ENCODE data around the gene SST. TPM values are rescaled to one million over a fixed set of nuclear protein-coding genes. Genes with fewer than 3 reads are reported as not detected.
A peak's percentile ranks its signal among the peaks of the same experiment; 100 is the strongest.

Gene SST
- total RNA-seq, 2 donors from 2014 or later, result 482 to 738 TPM

- peak; percentile 85 to 91 (median 88) for DNase-seq
- H3K4me3 ChIP-seq, result no peak overlapping the region
- H3K9me3 ChIP-seq, result no peaks in the 10 kb centered on the region
- WGBS, 2 donors, result 27% methylated on average over 7 of the region's 7 CpGs
- H3K36me3 ChIP-seq (replicated peaks in 1 of 2; ENCODE audit: insufficient read depth in 1 of 2, low read depth in 2 of 2), result no peaks in the 10 kb centered on the region
- intact Hi-C loops (cut with DNase I), result loop anchor here (5.0 kb wide), 2 partner anchors 363 to 463 kb away; no protein-coding TSS in a partner anchor
- H3K27ac ChIP-seq, result no peak overlapping the region
- H3K27me3 ChIP-seq, result no peaks in the 10 kb centered on the region
- TF ChIP-seq, protein P1, sequence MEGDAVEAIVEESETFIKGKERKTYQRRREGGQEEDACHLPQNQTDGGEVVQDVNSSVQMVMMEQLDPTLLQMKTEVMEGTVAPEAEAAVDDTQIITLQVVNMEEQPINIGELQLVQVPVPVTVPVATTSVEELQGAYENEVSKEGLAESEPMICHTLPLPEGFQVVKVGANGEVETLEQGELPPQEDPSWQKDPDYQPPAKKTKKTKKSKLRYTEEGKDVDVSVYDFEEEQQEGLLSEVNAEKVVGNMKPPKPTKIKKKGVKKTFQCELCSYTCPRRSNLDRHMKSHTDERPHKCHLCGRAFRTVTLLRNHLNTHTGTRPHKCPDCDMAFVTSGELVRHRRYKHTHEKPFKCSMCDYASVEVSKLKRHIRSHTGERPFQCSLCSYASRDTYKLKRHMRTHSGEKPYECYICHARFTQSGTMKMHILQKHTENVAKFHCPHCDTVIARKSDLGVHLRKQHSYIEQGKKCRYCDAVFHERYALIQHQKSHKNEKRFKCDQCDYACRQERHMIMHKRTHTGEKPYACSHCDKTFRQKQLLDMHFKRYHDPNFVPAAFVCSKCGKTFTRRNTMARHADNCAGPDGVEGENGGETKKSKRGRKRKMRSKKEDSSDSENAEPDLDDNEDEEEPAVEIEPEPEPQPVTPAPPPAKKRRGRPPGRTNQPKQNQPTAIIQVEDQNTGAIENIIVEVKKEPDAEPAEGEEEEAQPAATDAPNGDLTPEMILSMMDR (IDR thresholded peaks at IDR 0.05), result peak; percentile 75 to 99 (median 94)
- TF ChIP-seq POLR2A (IDR thresholded peaks at IDR 0.05), result no peak
- ATAC-seq, result peak; percentile 95
- peaks cover 8% of the 10 kb centered on the region for H3K4me1 ChIP-seq
Measured at GRCh38 chr3:187679638-187680396, 9.6 kb upstream of the SST start.

DNA sequence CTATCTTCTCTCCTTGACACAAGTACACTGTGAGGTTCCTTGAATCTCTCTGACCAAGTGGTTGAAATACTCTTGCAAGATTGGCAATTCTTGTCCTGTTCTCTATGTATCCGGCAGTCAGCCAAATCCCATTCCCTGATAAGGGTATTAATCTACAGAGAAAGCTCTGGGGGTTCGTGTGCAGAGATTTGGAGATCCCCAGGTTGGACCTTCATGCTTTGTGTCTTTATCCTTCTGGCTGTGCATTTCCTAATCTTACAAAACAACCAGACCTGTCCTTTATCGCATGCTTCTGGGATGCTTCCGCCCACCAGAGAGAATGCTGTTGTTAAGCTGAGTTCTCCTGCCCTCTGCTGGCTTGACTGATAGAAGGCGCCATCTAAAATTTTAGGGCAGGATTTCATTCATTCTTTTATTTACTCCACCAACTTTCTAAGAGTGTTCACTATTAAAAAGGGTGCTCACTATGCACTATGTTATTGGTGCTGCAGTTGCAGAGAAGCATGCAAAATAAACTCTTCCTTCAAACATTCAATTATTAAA lies 8.6 kb upstream of the SST start:
- WGBS, 2 donors, result 17 to 32% methylated on average over 5 of the region's 5 CpGs

DNA sequence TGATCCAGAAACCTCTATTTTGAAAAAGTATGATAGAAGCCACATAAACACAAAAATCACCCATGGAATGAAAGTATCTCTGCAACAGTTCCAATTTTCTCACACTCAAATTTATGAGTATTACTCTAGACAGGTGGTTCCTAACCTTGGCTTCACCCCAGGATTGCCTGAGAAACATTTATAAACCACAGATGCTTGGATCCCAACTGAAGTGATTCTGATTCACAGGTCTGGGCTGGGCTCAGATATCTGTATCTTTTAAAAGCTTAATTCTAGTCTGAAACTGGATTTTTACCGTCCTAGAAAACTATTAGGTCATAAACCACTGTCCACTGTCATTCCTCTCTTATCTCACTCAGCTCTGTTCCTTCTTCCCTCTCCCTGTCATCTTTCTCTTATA lies 7.4 kb upstream of the SST start:
- intact Hi-C loops (cut with DNase I), result no loop called here
- Histone ChIP-seq H3K4me3 (no peak overlapping the region), H3K9me3 (no peaks in the 10 kb centered on the region), H3K4me1 (peaks cover 8% of the 10 kb centered on the region), H3K36me3 (replicated peaks in 1 of 2; ENCODE audit: insufficient read depth in 1 of 2, low read depth in 2 of 2) (no peaks in the 10 kb centered on the region), H3K27me3 (no peaks in the 10 kb centered on the region), H3K27ac (no peak overlapping the region)
- ATAC-seq (no peak), DNase-seq (no peak)
- WGBS, 2 donors, result 10 to 19% methylated on average over 1 of the region's 1 CpG
- no peak for TF ChIP-seq POLR2A (IDR thresholded peaks at IDR 0.05)
- TF ChIP-seq, protein P1 (IDR thresholded peaks at IDR 0.05), result no peak

More for the DNA sequence above, 8.6 kb upstream of the SST start:
- DNase-seq (peak; percentile 20 to 45 (median 32)), ATAC-seq (peak; percentile 45)
- Histone ChIP-seq H3K27me3 (no peaks in the 10 kb centered on the region), H3K36me3 (replicated peaks in 1 of 2; ENCODE audit: insufficient read depth in 1 of 2, low read depth in 2 of 2) (no peaks in the 10 kb centered on the region), H3K4me3 (no peak overlapping the region), H3K4me1 (peaks cover 8% of the 10 kb centered on the region), H3K9me3 (no peaks in the 10 kb centered on the region), H3K27ac (no peak overlapping the region)
- intact Hi-C loops (cut with DNase I), result no loop called here
- TF ChIP-seq, protein P1 (IDR thresholded peaks at IDR 0.05), result peak in 5 of 7 experiments; percentile 38 to 52 (median 47)
- TF ChIP-seq POLR2A (IDR thresholded peaks at IDR 0.05), result no peak

GRCh38 chr3:187673012-187673411 lies 2.8 kb upstream of the SST start:
- DNase-seq (no peak), ATAC-seq (no peak)
- no peaks in the 10 kb centered on the region for H3K4me1 ChIP-seq
- no peaks in the 10 kb centered on the region for H3K9me3 ChIP-seq
- intact Hi-C loops (cut with DNase I), result no loop called here
- H3K36me3 ChIP-seq (replicated peaks in 1 of 2; ENCODE audit: insufficient read depth in 1 of 2, low read depth in 2 of 2), result no peaks in the 10 kb centered on the region
- 37 to 56% methylated on average over 3 of the region's 3 CpGs for WGBS, 2 donors
- no peak for TF ChIP-seq POLR2A (IDR thresholded peaks at IDR 0.05)
- TF ChIP-seq, protein P1 (IDR thresholded peaks at IDR 0.05), result no peak
- no peaks in the 10 kb centered on the region for H3K27me3 ChIP-seq
- H3K4me3 ChIP-seq, result no peak overlapping the region
- no peak overlapping the region for H3K27ac ChIP-seq
